Measurements from ENCODE around the gene ENO4. TPM values are rescaled to one million over a fixed set of nuclear protein-coding genes. Genes with fewer than 3 reads are reported as not detected.

Gene ENO4
- total RNA-seq, 1 donor from 2014 or later: not detected

DNA sequence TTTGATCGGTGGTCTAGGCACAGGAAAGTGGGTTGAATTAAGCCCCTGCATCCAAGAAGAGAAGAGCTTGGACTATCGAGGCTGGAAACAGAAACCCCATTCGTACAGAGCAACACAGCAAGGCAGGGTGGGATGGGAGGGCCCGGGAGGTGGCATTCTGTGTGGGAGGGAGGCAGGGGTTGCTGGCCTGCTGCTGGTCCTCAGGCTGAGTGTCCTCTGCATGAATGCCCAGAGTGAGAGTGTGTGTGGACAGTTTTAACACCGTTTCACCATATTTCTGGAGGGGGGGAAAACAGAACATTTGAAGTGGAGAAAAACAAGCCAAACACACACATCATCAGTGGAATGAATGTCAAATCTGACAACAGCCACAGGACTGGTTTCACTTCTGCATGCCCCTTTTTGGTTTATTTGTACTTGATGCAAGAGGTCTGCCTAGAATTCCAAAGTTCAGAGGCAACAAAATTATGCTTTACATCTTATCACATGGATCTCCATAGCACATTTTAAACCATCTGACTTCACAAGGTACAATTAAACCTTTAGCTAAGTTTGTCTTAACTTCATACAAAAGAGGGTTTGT is 11.1 kb upstream of the ENO4 start:
- no peak for DNase-seq
- H3K4me1 ChIP-seq: no peaks in the 10 kb centered on the region
- H3K27me3 ChIP-seq: no peaks in the 10 kb centered on the region
- intact Hi-C loops (cut with DNase I): no loop called here
- no peak for ATAC-seq
- no peaks in the 10 kb centered on the region for H3K36me3 ChIP-seq
- H3K9me3 ChIP-seq: no peaks in the 10 kb centered on the region
- TF ChIP-seq, protein P1, sequence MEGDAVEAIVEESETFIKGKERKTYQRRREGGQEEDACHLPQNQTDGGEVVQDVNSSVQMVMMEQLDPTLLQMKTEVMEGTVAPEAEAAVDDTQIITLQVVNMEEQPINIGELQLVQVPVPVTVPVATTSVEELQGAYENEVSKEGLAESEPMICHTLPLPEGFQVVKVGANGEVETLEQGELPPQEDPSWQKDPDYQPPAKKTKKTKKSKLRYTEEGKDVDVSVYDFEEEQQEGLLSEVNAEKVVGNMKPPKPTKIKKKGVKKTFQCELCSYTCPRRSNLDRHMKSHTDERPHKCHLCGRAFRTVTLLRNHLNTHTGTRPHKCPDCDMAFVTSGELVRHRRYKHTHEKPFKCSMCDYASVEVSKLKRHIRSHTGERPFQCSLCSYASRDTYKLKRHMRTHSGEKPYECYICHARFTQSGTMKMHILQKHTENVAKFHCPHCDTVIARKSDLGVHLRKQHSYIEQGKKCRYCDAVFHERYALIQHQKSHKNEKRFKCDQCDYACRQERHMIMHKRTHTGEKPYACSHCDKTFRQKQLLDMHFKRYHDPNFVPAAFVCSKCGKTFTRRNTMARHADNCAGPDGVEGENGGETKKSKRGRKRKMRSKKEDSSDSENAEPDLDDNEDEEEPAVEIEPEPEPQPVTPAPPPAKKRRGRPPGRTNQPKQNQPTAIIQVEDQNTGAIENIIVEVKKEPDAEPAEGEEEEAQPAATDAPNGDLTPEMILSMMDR (IDR thresholded peaks at IDR 0.05): no peak
- no peak overlapping the region for H3K27ac ChIP-seq
- no peak overlapping the region for H3K4me3 ChIP-seq

DNA sequence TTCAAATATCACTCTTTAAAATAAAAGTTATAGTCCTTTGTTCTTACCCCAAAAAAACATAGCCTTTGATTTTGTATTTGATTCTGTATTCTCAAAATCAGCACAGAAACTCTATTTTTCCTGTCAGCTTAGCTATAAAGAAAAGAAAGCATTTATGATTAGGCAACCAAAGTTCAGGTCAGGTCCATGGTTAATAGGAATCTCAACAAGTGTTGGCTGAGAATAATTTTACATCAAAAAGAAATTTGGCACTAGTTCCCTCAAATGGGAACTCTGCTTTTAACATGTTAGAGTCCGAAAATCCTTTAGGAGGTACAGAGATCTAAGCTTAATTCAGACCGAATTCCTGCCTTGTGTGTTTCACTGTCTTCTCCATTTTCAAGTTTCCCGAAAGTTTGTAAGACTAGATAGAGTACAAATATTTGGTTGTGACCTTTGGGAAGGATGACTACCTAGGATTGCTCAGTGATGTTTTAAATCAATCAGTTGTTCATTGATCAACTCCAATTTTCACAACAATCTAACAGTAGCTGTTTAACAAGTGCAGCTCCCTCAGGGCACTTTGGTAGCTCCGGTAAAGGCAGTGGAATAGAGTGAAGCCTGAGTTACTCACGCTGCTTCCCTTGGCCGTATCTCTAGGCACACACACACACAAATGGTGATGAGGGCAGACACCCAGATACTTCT is 8.8 kb upstream of the ENO4 start:
- TF ChIP-seq, protein P1 (IDR thresholded peaks at IDR 0.05): no peak
- Histone ChIP-seq H3K4me3 (no peak overlapping the region), H3K4me1 (no peaks in the 10 kb centered on the region), H3K27me3 (no peaks in the 10 kb centered on the region), H3K36me3 (no peaks in the 10 kb centered on the region), H3K27ac (no peak overlapping the region), H3K9me3 (no peaks in the 10 kb centered on the region)
- ATAC-seq (no peak), DNase-seq (no peak)
- intact Hi-C loops (cut with DNase I): no loop called here

DNA sequence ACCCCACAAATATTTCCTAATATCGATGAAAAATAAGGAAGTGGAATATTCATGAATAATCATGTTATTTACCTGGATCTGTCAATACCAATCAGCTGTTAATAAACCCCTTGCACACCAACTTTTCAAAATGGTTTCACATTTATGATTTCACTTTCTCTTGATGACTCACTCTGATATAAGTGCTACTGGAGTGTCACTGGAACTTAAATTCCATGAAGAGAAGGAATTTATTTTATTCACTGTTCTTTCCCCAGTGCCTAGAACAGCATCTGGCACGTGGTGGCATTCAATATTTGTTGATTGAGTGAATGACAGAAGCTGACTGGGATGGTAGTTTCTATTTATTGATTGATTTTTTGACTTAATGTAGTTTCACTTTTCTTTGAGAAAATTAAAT is 3.5 kb upstream of the ENO4 start:
- no peak overlapping the region for H3K27ac ChIP-seq
- intact Hi-C loops (cut with DNase I): no loop called here
- H3K27me3 ChIP-seq: peaks cover 15% of the 10 kb centered on the region
- ATAC-seq (no peak), DNase-seq (no peak)
- no peaks in the 10 kb centered on the region for H3K36me3 ChIP-seq
- TF ChIP-seq, protein P1 (IDR thresholded peaks at IDR 0.05): no peak
- H3K4me1 ChIP-seq: peaks cover 4% of the 10 kb centered on the region
- H3K4me3 ChIP-seq: no peak overlapping the region
- no peaks in the 10 kb centered on the region for H3K9me3 ChIP-seq

DNA sequence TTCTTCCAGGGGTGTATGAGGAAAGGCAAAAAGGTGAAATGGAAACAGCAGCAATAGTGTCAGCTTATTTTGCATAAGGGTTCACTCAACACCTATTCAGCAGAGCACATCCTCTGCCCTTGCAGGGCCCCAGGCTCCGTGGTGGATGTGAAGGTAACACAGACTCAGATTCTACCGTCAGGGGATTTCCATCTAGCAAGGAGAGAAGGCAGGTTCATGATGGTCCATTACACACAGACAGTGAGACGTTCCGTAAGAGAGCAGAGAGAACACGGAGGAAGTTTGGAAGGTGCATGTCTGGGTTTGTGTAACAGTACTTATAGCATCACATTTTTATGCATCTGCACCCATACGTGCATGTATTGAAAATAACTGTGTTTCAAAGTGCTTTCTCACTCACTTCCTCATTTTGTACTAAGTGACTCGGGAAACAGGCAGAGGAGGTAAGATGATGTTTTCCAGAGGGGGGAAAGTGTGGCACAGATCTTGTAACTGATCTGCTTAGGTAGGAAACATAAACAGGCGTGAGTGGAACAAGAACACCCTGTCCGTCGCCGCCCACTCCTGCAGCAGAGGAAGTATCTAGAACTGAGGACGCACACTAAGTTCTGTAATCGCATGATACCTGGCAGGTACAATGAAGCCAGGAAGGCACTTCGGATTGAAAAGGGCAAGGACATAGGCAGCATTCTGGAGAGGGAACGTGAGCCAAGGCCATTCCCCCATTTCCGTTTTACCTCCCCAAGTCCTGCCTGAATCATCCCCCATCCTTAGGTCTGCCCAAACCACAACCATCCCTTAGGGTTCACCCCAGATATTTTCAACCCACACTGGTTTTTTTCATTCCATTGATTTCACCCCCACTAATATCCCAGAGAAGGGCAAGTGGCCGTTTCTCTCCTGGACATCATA is 1.0 kb upstream of the ENO4 start:
- Histone ChIP-seq H3K4me3 (peak overlapping the region; percentile 64), H3K9me3 (no peaks in the 10 kb centered on the region), H3K27ac (peak overlapping the region; percentile 55), H3K27me3 (peaks cover 18% of the 10 kb centered on the region), H3K4me1 (peaks cover 4% of the 10 kb centered on the region), H3K36me3 (no peaks in the 10 kb centered on the region)
- DNase-seq (no peak), ATAC-seq (no peak)
- TF ChIP-seq, protein P1 (IDR thresholded peaks at IDR 0.05): no peak
- intact Hi-C loops (cut with DNase I): no loop called here

DNA sequence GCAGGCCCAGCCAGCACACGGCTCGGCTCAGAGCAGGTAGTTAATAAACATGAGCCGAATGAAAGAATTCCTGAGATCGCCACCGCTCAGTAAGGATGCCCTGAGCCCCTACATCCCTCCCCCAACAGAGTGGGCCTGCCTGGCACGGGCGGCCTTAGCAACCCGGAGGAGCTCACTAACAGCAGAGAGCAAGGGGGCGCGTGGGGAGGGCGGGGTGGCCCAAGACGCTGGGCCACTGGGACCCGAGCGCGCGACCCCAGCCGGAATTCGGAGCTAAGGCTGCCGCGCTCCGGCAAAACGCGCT is 403 bp upstream of the ENO4 start:
- DNase-seq (no peak), ATAC-seq (peak; percentile 11)
- no peaks in the 10 kb centered on the region for H3K36me3 ChIP-seq
- peaks cover 18% of the 10 kb centered on the region for H3K27me3 ChIP-seq
- peaks cover 4% of the 10 kb centered on the region for H3K4me1 ChIP-seq
- peak overlapping the region; percentile 55 for H3K27ac ChIP-seq
- H3K9me3 ChIP-seq: no peaks in the 10 kb centered on the region
- TF ChIP-seq, protein P1 (IDR thresholded peaks at IDR 0.05): no peak
- intact Hi-C loops (cut with DNase I): no loop called here
- peak overlapping the region; percentile 64 for H3K4me3 ChIP-seq
